Endothelial cell of umbilical vein (primary cell): ENCODE results near the gene ABHD13.

Source experiments
- EZH2 ChIP-seq: IDR thresholded peaks from 2 replicates; pipeline ENCODE4 v1.6.1; 2012; ENCODE audit warnings: borderline replicate concordance, low read depth, mild to moderate bottlenecking, moderate library complexity, low read length, inconsistent platforms; ENCODE audit not compliant: severe bottlenecking
- FOS ChIP-seq: IDR thresholded peaks from 2 replicates; pipeline ENCODE4 v1.6.1; 2011; ENCODE audit warnings: mild to moderate bottlenecking, low read length, moderate library complexity, borderline replicate concordance; ENCODE audit not compliant: insufficient read depth
- GATA2 ChIP-seq: IDR thresholded peaks from 2 replicates; pipeline ENCODE4 v1.7.0; 2011; ENCODE audit warnings: low read depth, mild to moderate bottlenecking, moderate library complexity, mixed read lengths, low read length; ENCODE audit not compliant: insufficient read length, insufficient read depth
- JUN ChIP-seq: IDR thresholded peaks from 2 replicates; pipeline ENCODE4 v1.6.1; 2011; ENCODE audit warnings: borderline replicate concordance, low read depth; ENCODE audit not compliant: insufficient read length, insufficient read depth
- MYC ChIP-seq: IDR thresholded peaks from one replicate; pipeline ENCODE4 v1.6.1; 2011; ENCODE audit warnings: mild to moderate bottlenecking, low read depth, low read length
- POLR2A ChIP-seq: IDR thresholded peaks from 2 replicates; pipeline ENCODE4 v1.6.1; 2012; ENCODE audit warnings: low read depth, mild to moderate bottlenecking, control low read depth, low read length
- POLR2AphosphoS5 ChIP-seq: IDR thresholded peaks from 2 replicates; pipeline ENCODE4 v1.6.1; 2012; ENCODE audit warnings: low read depth, mild to moderate bottlenecking, control low read depth, low read length, moderate library complexity; ENCODE audit not compliant: insufficient read depth
- TF ChIP-seq, protein P1 (sequence below), 2 donors: IDR thresholded peaks; 1 replicate in 1 of 2; 2 replicates in 1 of 2; pipeline ENCODE4 v1.5.1; 2011; ENCODE audit warnings: low read length in 2 of 2, mild to moderate bottlenecking in 2 of 2, moderate library complexity in 2 of 2, control low read depth in 1 of 2, inconsistent platforms in 1 of 2, low read depth in 1 of 2; ENCODE audit not compliant: insufficient read depth in 1 of 2; ENCODE audit errors: extremely low read depth in 1 of 2
- TF ChIP-seq, protein P2 (sequence below): IDR thresholded peaks from 2 replicates; pipeline ENCODE4 v1.6.1; 2011; ENCODE audit not compliant: insufficient read depth, insufficient read length

DNA sequence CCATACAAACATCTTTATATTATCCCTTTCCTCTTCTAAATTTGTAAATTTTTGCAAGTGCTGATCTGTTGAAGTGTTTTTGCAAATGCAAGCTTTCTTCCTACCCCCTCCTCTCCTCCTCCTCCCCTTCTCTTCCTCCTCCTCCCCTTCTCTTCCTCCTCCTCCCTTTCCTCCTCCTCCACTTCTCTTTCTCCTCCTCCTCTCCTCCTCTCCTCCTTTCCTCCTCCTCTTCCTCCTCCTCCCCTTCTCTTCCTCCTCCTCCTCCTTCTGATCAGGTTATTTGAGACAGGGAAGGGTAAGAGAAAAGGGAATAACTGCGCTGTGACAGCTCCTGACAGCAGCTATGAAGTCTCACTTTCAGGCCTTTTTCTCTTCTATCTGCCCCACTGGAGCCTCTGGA, 60.3 kb downstream of the ABHD13 start:
- TF ChIP-seq JUN (no peak), EZH2 (no peak), POLR2AphosphoS5 (no peak), POLR2A (no peak), MYC (no peak), FOS (no peak), GATA2 (no peak)
- TF ChIP-seq, protein P1, sequence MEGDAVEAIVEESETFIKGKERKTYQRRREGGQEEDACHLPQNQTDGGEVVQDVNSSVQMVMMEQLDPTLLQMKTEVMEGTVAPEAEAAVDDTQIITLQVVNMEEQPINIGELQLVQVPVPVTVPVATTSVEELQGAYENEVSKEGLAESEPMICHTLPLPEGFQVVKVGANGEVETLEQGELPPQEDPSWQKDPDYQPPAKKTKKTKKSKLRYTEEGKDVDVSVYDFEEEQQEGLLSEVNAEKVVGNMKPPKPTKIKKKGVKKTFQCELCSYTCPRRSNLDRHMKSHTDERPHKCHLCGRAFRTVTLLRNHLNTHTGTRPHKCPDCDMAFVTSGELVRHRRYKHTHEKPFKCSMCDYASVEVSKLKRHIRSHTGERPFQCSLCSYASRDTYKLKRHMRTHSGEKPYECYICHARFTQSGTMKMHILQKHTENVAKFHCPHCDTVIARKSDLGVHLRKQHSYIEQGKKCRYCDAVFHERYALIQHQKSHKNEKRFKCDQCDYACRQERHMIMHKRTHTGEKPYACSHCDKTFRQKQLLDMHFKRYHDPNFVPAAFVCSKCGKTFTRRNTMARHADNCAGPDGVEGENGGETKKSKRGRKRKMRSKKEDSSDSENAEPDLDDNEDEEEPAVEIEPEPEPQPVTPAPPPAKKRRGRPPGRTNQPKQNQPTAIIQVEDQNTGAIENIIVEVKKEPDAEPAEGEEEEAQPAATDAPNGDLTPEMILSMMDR (IDR thresholded peaks at IDR 0.05; ENCODE audit: extremely low read depth in 1 of 2, insufficient read depth in 1 of 2, low read depth in 1 of 2, low read length in 2 of 2) = no peak
- TF ChIP-seq, protein P2, sequence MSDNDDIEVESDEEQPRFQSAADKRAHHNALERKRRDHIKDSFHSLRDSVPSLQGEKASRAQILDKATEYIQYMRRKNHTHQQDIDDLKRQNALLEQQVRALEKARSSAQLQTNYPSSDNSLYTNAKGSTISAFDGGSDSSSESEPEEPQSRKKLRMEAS = no peak
